ENCODE data around the gene UQCRC1. TPM values are rescaled to one million over a fixed set of nuclear protein-coding genes. Genes with fewer than 3 reads are reported as not detected.

Gene UQCRC1
- polyA plus RNA-seq, 3 donors: 326 to 409 (median 350) TPM

DNA sequence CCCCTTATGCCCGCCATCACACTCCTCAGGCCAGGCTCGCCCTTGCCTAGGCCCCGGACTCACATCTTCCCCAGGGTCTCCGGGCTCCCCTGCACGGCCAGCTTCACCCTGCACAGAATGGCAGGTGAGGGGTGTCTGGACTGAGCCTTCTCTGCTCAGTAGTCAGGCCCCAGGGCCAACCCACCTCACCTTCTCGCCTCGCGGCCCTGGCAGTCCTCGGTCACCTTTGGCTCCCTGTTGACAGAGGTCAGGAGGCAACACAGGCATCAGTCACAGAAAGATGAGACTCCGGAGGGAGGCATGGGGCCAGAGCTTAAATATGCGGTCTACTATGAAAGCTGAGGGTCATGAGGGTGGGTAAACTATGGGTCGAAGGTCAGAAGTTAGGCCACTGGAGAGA, 37.5 kb downstream of the UQCRC1 start:
- TF ChIP-seq, protein P1, sequence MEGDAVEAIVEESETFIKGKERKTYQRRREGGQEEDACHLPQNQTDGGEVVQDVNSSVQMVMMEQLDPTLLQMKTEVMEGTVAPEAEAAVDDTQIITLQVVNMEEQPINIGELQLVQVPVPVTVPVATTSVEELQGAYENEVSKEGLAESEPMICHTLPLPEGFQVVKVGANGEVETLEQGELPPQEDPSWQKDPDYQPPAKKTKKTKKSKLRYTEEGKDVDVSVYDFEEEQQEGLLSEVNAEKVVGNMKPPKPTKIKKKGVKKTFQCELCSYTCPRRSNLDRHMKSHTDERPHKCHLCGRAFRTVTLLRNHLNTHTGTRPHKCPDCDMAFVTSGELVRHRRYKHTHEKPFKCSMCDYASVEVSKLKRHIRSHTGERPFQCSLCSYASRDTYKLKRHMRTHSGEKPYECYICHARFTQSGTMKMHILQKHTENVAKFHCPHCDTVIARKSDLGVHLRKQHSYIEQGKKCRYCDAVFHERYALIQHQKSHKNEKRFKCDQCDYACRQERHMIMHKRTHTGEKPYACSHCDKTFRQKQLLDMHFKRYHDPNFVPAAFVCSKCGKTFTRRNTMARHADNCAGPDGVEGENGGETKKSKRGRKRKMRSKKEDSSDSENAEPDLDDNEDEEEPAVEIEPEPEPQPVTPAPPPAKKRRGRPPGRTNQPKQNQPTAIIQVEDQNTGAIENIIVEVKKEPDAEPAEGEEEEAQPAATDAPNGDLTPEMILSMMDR (IDR thresholded peaks at IDR 0.05): no peak
- intact Hi-C loops (cut with micrococcal nuclease): loop anchor here in 1 of 2 donors (5.0 kb wide), 1 partner anchor 35 kb away; the partner anchor contains the start of gene UQCRC1
- WGBS (ENCODE audit: insufficient coverage): 98% methylated on average over 10 of the region's 12 CpGs
- H3K4me1 ChIP-seq (ENCODE audit: control insufficient read depth in 1 of 2, insufficient read depth in 2 of 2, low read length in 2 of 2): no peaks in the 10 kb centered on the region
- H3K27ac ChIP-seq (ENCODE audit: low read depth in 1 of 2, low read length in 2 of 2): no peak overlapping the region
- no peaks in the 10 kb centered on the region for H3K9me3 ChIP-seq (replicated peaks in 1 of 2; ENCODE audit: control insufficient read depth in 1 of 2, insufficient read depth in 1 of 2, low read length in 2 of 2)
- H3K79me2 ChIP-seq (ENCODE audit: insufficient read depth, low read length): no peaks in the 10 kb centered on the region
- Mint-ChIP-seq H3K9me3 (no peaks in the 10 kb centered on the region), H3K27me3 (ENCODE audit: low read depth in 3 of 3) (peaks cover 4 to 6% (median 5%) of the 10 kb centered on the region in 3 donors), H3K36me3 (peaks cover 0 to 2% of the 10 kb centered on the region in 2 donors), H3K27ac (peak overlapping the region in 2 of 7 donors; percentile 42 to 50), H3K4me3 (no peak overlapping the region), H3K4me1 (peaks cover 2% of the 10 kb centered on the region)
- H3K4me3 ChIP-seq (replicated peaks in 1 of 3; ENCODE audit: low read depth in 2 of 3, low read length in 3 of 3): no peak overlapping the region
- H3K9ac ChIP-seq (ENCODE audit: insufficient read depth, low read length, poor library complexity, severe bottlenecking): no peak overlapping the region
- no peak for DNase-seq
- no peak overlapping the region for H3K4me2 ChIP-seq (replicated peaks; ENCODE audit: extremely low read depth, low read length, poor library complexity, severe bottlenecking)
- H3K27me3 ChIP-seq (ENCODE audit: control insufficient read depth in 2 of 2, insufficient read depth in 2 of 2, low read length in 2 of 2): no peaks in the 10 kb centered on the region
- no peaks in the 10 kb centered on the region for H4K20me1 ChIP-seq (ENCODE audit: insufficient read depth, low read length)
- H2AFZ ChIP-seq (ENCODE audit: insufficient read depth, low read depth, low read length, poor library complexity, severe bottlenecking): no peak overlapping the region
- no peaks in the 10 kb centered on the region for H3K36me3 ChIP-seq (replicated peaks in 1 of 2; ENCODE audit: control insufficient read depth in 1 of 2, insufficient read depth in 2 of 2, low read length in 2 of 2)

DNA sequence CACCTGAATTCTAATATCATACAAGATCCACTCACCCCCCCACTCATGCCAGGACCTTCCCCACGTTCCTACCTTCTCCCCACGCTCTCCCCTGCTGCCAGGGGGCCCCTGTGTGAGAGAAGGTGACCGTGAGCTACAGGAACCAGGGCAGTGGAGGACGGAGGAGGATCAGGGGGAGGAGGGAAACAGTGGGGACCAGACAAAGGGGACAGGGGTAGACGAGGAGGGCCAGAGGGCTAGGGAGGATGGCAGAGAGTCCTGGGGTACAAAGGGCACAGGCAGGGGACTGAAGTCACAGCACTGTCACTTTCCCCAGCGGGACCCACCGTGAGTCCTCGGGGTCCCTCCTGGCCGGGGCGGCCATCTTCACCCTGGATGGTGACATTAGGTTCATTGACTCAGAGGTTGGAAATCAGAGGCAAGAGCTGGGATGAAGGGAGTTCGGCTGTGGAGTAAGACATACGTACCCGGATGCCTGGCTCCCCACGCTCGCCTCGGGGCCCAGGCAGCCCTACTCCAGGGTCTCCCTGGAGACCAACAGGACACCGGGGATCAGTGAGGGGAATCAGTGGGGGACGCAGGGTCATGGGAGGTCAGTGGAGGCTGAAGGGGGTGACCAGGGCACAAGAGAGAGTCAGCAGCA, 39.5 kb downstream of the UQCRC1 start:
- H3K9me3 Mint-ChIP-seq: no peaks in the 10 kb centered on the region
- no peak overlapping the region for H2AFZ ChIP-seq (ENCODE audit: insufficient read depth, low read depth, low read length, poor library complexity, severe bottlenecking)
- H3K27me3 ChIP-seq (ENCODE audit: control insufficient read depth in 2 of 2, insufficient read depth in 2 of 2, low read length in 2 of 2): no peaks in the 10 kb centered on the region
- H3K4me3 ChIP-seq (replicated peaks in 1 of 3; ENCODE audit: low read depth in 2 of 3, low read length in 3 of 3): no peak overlapping the region
- H3K9me3 ChIP-seq (replicated peaks in 1 of 2; ENCODE audit: control insufficient read depth in 1 of 2, insufficient read depth in 1 of 2, low read length in 2 of 2): no peaks in the 10 kb centered on the region
- H4K20me1 ChIP-seq (ENCODE audit: insufficient read depth, low read length): no peaks in the 10 kb centered on the region
- no peaks in the 10 kb centered on the region for H3K79me2 ChIP-seq (ENCODE audit: insufficient read depth, low read length)
- H3K36me3 Mint-ChIP-seq: peaks cover 0 to 2% of the 10 kb centered on the region in 2 donors
- H3K27ac ChIP-seq (ENCODE audit: low read depth in 1 of 2, low read length in 2 of 2): no peak overlapping the region
- no peak overlapping the region for H3K9ac ChIP-seq (ENCODE audit: insufficient read depth, low read length, poor library complexity, severe bottlenecking)
- DNase-seq: no peak
- H3K27me3 Mint-ChIP-seq (ENCODE audit: low read depth in 3 of 3): peaks cover 5 to 6% (median 6%) of the 10 kb centered on the region in 3 donors
- 96% methylated on average over 16 of the region's 18 CpGs for WGBS (ENCODE audit: insufficient coverage)
- TF ChIP-seq, protein P1 (IDR thresholded peaks at IDR 0.05): no peak
- H3K4me1 ChIP-seq (ENCODE audit: control insufficient read depth in 1 of 2, insufficient read depth in 2 of 2, low read length in 2 of 2): peaks cover 18 to 19% of the 10 kb centered on the region in 2 donors
- H3K4me3 Mint-ChIP-seq: no peak overlapping the region
- no peak overlapping the region for H3K27ac Mint-ChIP-seq
- H3K4me2 ChIP-seq (replicated peaks; ENCODE audit: extremely low read depth, low read length, poor library complexity, severe bottlenecking): no peak overlapping the region
- intact Hi-C loops (cut with micrococcal nuclease): loop anchor here in 1 of 2 donors (5.0 kb wide), 1 partner anchor 37 kb away; the partner anchor contains the start of gene UQCRC1
- H3K4me1 Mint-ChIP-seq: peaks cover 20% of the 10 kb centered on the region
- H3K36me3 ChIP-seq (replicated peaks in 1 of 2; ENCODE audit: control insufficient read depth in 1 of 2, insufficient read depth in 2 of 2, low read length in 2 of 2): no peaks in the 10 kb centered on the region
